NCI-H2227 (cell line): ENCODE measurements around the gene THPO.

Experiments
- DNase-seq: peaks from one replicate; lab custom pipeline; 2025; ENCODE audit not compliant: unreplicated experiment; lab: John Stamatoyannopoulos, UW

Gene THPO

DNA sequence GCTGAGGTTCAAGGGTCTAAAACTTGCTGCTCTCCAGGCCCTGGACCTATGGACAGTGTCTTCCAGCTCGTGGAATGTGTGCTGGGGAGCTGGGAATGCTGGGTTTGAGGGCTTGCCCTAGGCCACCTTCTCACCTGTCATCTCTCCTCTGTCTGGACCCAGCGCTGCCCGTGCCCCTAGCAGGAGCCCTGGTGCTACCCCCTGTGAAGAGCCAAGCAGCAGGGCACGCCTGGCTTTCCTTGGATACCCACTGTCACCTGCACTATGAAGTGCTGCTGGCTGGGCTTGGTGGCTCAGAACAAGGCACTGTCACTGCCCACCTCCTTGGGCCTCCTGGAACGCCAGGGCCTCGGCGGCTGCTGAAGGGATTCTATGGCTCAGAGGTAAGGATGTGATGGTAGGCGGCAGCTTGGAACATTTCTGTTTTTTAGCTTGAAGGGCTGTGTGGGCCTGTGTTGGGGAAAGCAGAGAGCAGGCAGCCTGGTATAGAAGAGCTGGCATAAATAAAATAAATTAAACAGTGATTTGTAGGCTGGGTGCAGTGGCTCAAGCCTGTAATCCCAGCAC, 6.9 kb upstream of the THPO start:
- DNase-seq: no peak

DNA sequence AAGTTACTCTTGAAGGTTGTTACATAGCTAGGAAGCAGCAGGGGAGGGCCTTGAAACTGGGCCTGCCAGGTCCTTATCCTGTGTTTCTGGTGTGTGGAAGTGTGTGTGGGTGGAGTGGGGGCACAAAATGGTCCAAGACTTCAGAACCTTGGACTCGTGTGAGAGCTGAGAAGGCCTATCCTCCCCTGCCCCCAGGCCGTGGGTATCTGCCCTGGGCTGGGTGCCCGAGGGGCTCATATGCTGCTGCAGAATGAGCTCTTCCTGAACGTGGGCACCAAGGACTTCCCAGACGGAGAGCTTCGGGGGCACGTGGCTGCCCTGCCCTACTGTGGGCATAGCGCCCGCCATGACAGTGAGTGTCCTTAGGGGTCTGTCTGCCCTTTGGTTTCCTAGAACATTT, 6.3 kb upstream of the THPO start:
- DNase-seq: no peak

DNA sequence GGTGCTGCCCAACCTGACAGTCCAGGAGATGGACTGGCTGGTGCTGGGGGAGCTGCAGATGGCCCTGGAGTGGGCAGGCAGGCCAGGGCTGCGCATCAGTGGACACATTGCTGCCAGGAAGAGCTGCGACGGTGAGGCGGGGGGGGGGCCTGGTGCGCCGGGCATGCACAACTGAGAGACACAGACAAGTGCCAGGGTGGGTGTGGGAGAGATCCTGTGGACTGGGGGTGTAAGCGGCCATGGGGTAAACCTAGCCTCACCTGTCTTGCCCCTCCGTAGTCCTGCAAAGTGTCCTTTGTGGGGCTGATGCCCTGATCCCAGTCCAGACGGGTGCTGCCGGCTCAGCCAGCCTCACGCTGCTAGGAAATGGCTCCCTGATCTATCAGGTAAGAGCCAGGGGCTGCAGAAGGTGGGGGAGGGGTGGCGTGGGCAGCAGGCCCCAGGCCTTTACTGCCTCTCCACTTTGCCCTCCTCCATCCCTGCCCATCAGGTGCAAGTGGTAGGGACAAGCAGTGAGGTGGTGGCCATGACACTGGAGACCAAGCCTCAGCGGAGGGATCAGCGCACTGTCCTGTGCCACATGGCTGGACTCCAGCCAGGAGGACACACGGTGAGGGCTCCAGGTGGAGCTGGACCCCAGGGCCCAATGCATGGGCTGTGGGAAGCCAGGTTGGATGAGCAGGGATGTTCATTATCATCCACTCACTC, 5.2 kb upstream of the THPO start:
- DNase-seq: no peak

DNA sequence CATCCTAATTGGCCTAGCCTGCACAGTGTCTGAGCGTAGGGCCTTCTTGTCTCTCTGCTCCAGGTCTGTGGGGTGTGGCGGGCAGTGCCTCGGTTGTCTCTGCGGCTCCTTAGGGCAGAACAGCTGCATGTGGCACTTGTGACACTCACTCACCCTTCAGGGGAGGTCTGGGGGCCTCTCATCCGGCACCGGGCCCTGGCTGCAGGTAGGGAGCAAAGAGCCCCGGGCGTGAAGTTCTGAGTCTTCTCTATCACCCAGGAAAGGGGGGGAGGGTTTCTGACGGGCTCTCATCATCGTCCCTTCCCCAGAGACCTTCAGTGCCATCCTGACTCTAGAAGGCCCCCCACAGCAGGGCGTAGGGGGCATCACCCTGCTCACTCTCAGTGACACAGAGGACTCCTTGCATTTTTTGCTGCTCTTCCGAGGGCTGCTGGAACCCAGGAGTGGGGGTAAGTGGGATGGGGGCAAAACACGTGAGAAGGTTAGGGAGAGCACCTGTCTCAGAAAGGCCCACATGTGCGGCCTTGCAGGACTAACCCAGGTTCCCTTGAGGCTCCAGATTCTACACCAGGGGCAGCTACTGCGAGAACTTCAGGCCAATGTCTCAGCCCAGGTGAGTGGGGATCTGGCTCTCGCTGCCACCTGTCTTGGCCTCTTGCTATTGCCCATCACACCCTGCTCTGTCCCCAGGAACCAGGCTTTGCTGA, 4.5 kb upstream of the THPO start:
- DNase-seq: no peak

DNA sequence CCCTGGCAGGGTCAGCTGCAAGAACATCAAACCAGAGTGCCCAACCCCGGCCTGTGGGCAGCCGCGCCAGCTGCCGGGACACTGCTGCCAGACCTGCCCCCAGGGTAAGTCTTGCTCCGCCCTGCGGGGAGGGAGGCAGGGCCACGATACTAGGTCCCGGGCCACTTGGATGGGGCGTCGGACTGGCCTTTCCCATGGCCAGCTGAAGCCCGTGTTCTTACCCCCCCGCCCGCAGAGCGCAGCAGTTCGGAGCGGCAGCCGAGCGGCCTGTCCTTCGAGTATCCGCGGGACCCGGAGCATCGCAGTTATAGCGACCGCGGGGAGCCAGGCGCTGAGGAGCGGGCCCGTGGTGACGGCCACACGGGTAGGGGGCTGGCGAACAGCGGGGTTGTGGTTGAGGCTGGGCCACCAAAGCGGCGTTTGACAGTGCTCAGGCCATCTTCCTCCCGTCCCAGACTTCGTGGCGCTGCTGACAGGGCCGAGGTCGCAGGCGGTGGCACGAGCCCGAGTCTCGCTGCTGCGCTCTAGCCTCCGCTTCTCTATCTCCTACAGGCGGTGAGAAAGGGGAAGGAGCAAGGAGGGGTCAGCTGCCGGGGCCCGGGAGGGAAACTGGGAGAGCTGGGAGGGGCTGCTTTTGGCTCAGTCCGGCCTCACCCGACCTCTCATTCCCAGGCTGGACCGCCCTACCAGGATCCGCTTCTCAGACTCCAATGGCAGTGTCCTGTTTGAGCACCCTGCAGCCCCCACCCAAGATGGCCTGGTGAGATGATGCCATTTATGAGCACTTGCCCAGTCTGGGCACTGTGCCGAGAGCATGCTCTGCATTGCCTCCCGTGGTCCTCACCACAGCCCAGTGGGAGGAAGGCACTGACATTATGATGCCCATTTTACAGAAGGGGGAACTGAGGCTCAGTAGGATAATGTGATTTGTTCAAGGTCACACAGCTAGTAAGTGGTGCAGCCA, 3.5 kb upstream of the THPO start:
- no peak for DNase-seq

DNA sequence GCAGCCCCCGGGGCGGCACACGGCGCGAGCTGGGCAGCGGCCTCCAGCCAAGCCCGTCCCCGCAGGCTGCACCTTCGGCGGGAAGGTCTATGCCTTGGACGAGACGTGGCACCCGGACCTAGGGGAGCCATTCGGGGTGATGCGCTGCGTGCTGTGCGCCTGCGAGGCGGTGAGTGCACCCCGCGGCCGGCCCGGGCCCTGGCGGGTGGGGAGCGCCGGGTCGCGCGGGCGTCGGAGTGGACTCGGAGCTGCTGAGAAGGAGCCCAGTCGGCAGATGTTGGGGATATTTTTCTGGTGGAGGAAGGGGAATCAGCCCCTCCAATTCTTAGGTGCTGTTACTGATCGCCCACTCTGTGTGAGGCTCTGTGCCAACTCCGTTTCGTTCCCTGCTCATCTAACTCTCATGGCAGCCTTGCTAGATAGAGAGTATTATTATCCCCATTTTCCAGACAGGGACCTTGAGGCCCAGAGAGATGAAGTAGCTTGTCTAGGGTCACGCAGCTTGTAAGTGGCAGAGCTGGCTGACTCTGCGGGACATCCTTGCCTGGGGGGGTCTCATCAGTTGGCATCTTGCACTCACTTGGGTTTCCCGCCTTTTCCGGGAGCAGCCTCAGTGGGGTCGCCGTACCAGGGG, 2.7 kb upstream of the THPO start:
- no peak for DNase-seq

DNA sequence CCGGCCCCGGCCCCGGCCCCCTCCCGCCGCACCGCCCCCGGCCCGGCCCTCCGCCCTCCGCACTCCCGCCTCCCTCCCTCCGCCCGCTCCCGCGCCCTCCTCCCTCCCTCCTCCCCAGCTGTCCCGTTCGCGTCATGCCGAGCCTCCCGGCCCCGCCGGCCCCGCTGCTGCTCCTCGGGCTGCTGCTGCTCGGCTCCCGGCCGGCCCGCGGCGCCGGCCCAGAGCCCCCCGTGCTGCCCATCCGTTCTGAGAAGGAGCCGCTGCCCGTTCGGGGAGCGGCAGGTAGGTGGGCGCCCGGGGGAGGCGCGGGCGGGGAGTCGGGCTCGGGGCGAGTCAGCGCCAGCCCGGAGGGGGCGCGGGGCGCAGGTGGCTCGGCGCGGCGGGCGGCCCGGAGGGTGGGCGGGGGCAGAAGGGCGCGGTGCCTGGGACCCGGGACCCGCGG, 2.2 kb upstream of the THPO start:
- peak; percentile 55 for DNase-seq

DNA sequence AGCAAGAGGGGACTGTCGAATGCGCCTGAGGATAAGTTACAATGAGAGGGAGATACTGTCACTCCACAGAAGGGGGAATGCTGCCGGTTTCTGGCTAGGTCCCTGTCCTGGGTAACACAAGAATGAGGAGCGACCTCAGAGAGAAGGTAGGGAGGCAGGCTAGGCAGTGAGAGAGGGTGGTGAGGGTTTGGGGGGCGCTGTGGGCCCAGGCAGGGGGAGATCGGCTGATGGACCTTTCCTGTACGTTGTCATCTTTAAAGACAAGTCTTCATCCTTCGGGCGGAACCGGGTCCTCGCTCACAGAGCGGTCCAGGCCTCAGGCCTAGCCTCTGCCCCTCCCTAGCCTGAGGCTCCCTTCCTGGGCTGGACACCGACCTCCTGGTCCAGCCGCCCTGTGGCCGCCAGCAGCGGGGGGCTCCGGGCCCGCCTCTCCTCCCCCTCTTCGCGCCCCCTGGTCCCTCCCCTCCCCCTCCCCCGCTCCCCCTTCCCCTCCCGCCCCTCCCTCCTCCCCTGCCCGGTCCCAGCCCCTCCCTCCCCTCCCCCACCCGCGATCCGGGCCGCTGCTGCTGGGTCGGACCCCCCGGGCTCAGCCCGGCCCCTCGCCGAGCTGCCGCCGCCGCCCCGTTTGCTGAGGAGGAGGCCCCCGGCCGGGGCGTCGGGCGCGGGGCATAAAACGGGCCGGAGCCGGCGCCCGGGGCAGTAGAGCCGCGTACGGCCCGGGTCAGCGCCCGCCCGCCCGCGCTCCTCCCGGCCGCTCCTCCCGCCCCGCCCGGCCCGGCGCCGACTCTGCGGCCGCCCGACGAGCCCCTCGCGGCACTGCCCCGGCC, 1.6 kb upstream of the THPO start, which contains the start of gene CHRD:
TSS of gene CHRD (plus strand) at position 697 of the 827 bp plus-strand sequence. CDS start 265 bp downstream, outside the sequence.
- DNase-seq: no peak

DNA sequence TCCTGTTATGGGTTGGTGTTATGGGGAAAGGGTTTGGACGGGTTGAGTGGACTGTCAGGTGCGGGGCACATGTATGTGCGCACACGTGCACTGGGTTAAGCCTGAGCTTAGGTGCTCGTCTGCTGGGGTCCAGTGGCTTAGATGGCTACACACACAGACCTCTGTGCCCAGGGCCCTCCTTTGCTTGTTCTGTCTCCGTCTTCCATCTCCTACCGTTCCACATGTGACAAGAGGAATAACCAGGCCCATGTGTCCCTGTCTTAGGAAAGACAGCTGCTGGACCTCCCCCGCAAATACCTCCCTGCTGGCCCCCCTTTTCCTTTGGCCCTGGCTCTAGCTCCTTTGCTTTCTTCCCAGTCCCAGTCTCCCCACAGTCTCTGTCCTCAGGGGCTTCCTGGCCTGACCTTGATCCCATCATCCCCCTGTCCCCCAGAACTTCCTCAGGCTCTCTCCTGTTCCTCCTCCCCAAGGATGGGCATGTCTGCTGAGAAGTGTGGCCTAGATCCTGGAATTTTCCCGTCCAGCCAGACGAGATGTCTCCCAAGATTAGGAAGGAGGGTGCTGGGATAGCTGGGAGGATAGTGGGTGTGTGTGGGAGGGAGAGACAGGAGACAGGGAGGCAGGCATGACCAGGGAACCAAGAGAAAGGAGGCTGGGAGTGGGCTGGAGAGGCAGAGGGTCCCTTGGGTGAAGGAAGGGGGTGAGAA, 797 bp upstream of the THPO start:
- no peak for DNase-seq

DNA sequence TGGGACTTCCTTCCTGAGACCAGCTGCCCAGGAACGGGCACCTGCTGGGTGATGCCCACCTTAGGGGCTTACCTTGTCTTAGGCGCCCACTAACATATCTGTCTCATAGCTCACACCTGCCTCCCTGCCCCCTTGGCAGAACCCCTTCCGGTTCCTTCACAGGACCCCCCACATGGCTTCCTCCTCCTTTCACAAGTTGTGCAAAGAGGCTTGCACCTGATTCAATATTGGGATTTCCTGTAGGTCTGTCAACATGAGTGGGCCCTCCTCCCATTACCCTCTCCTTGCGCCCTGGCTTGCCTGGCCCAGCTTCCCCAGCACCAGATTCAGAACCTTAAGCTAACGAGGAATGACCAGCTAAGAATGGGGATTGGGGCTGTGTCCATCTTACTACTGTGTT, 633 bp downstream of the THPO start:
- no peak for DNase-seq

DNA sequence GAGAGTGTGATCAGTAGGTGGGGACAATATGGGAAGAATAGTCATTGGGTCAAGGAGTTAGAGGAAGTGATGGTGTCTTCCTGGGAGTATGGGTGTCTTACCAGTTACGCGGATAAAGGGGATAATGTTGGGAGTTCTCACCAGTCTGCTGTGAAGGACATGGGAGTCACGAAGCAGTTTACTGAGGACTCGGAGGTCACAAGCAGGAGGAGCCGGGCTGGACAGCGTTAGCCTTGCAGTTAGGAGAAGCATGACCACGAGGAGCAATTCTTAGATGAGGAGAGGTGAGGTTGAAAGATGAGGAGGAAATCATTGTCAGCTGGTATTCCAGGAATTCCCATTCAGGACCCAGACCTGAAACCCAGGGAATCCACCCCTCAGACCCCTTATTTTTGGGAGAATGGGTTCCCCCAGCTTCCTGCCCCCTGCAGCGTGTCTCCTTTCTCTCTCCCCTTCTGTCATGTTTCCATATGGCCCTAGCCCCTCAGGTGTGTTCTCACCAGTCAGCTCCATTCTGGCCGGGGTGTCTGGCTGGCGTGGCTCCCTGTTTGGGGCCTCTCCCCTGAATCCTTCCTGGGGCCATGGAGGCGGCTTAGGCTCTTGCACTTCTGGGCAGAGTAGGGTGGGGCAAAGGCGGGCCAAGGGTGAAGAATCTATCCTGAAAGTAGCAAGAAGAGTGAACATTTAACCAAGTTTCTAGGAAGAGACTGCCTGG, 2.1 kb downstream of the THPO start:
- no peak for DNase-seq

DNA sequence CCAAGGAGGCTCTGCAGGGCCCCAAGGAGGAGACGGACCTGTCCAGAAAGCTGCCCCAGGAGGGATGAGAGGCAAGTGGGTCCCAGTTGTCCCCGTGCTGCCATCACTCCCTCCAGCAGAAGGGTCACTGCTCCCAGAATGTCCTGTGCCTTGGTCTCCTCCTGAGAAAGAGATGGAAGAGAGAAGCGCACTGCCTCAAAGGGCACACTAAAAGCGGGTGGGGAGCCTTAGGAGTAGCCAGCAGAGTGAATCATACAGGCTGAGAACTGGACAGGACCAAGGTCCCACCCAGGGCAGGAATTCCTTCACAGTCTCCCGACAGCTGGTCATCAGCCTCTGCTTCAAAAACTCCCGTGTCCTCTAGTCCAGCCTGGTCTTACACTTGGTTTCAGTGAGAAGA, 4.6 kb downstream of the THPO start:
- no peak for DNase-seq

DNA sequence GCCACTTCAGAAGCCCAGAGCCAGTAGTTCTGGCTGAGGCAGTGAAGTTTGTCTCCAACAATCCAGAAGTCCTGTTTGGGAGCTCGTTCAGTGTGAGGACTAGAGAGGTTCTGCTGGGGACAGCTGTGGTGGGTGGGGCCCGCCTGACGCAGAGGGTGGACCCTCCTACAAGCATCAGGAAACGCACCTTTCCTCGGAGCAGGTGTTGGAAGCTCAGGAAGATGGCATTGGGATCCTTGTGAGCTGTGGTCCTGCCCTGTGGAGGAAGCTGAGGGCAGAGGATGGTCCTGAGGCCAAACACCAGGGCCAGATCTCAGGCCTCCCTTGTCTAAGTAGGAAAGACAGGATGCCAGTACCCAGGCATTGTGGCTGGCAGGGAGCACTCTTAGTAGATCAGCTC, 5.1 kb downstream of the THPO start:
- no peak for DNase-seq

DNA sequence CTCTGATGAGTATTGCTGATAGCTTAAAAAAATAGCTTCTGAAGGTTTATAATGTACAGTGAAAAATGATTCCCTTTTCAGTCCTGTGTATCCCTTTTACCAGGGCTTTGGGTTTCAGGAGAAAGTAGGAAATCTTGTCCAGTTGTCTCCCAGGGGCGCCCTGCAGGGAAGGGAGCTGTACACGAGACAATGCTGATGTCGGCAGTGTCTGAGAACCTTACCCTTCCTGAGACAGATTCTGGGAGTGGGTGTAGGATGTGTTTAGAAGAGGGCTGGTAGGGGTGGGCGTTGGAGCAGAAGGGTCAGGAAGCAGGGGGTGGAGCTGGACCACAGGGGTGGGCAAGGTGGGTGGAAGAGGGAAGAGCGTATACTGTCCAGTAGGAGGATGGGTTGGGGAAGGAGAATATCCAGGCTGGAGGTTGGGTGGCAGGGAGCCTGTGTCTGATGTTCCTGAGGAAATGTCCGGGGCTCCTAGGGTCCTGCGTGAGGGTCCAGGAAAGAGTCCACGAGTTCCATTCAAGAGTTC, 5.6 kb downstream of the THPO start:
- no peak for DNase-seq

DNA sequence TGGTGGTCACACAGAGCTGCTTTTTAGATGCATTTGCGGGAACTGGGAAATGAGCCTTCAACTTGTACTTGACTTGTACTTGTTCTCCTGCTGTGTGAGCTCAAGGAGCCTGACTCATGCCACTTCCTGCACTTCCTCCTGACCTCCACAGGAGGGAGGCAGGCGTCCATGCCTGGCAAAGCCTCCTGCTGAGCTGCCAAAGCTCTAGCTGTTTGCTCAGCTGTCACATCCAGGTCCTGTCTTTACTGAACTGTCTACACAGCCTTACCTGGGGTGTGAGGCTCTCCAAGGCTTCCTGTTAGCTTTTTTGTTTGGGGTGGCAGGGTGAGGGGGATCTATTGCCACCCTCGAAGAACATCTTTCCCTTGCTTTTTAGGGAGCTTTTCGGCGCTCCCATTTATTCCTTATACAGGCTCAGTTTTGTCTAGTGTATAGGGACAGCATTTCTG, 6.4 kb downstream of the THPO start:
- peak; percentile 88 for DNase-seq

DNA sequence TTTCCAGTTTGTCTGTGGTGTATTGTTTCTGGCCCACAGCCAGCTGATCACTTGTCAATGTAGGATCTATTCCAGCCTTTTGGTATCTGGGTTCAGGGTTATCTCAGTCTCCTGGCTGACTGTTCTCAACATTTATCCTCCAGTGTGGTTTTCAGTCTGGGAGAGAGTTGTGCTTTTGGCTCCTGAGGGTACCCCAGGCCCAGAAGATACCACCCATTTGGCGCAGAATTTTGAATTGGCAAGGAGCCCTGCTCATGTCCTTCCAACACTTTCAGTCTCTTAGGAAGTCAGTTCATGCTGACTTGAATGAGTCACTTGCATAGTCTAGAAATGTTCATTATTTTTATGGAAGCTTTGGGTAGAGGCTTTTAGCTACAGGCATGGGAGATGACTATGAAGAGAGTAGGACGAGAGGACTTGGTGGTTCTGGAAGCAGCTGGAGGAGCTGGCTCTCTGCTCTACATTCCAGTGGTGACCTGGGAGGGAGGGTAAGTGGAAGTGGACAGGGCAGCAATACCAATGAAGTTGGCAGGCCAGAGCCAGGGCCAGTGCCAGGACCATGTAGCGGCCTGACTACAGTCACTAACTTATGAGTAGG, 9.3 kb downstream of the THPO start:
- no peak for DNase-seq

DNA sequence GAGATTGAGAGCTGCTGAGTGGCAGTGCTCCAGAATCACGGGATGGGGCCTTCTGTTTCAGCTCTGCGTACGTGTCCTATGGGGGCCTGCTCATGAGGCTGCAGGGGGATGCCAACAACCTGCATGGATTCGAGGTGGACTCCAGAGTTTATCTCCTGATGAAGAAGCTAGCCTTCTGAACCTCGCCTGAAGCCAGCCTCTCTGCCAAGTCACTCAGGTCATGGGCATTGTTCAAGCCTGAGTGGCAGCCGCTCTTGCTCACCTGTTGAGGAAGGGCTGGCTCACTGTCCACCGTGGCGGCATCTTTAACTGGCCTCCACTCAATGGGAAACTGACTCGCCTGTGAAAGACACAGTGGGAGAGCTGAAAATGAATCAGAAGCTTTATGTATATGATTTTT, 9.9 kb downstream of the THPO start:
- DNase-seq: no peak
